ENCODE data around the gene GNGT2.

GNGT2 gene

DNA sequence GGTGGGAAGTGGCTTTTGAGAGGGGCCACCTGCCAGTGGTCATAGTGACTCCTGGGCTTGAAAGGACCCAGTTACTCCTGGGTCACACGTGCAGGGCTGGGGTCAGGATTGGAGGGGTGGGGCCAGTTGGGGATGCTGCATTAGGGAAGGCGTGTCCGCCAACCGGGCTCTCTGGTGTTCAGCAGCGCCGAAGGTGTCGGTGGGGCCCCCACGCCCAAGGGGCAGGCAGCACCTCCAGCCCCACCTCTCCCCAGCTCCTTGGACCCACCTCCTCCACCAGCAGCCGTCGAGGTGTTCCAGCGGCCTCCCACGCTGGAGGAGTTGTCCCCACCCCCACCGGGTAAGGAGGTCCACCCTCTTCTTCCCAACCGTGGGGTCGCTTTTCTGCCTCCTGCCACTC lies 9.6 kb upstream of the GNGT2 start:
- Histone ChIP-seq H2AFZ (ENCODE audit: low read depth) (no peak overlapping the region), H3K36me3 (ENCODE audit: insufficient read depth) (no peaks in the 10 kb centered on the region), H3K4me2 (no peak overlapping the region), H3K27ac (no peak overlapping the region), H4K20me1 (ENCODE audit: insufficient read depth) (no peaks in the 10 kb centered on the region), H3K4me3 (IDR thresholded peaks at IDR 0.05; ENCODE audit: insufficient read depth, low read depth, low read length) (no peak overlapping the region), H3K9ac (no peak overlapping the region), H3K4me1 (ENCODE audit: low read depth, poor library complexity, severe bottlenecking) (peaks cover 8% of the 10 kb centered on the region), H3K79me2 (ENCODE audit: insufficient read depth, low read depth) (no peaks in the 10 kb centered on the region), H3K27me3 (ENCODE audit: insufficient read depth, low read depth) (peaks cover 18% of the 10 kb centered on the region)
- TF ChIP-seq, protein P1, sequence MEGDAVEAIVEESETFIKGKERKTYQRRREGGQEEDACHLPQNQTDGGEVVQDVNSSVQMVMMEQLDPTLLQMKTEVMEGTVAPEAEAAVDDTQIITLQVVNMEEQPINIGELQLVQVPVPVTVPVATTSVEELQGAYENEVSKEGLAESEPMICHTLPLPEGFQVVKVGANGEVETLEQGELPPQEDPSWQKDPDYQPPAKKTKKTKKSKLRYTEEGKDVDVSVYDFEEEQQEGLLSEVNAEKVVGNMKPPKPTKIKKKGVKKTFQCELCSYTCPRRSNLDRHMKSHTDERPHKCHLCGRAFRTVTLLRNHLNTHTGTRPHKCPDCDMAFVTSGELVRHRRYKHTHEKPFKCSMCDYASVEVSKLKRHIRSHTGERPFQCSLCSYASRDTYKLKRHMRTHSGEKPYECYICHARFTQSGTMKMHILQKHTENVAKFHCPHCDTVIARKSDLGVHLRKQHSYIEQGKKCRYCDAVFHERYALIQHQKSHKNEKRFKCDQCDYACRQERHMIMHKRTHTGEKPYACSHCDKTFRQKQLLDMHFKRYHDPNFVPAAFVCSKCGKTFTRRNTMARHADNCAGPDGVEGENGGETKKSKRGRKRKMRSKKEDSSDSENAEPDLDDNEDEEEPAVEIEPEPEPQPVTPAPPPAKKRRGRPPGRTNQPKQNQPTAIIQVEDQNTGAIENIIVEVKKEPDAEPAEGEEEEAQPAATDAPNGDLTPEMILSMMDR (conservative IDR thresholded peaks at IDR 0.05; ENCODE audit: low read depth, low read length): no peak

- TF ChIP-seq, protein P1 (conservative IDR thresholded peaks at IDR 0.05; ENCODE audit: low read depth, low read length): no peak
- no peak overlapping the region for H3K9ac ChIP-seq
- no peak overlapping the region for H3K27ac ChIP-seq
- no peak overlapping the region for H2AFZ ChIP-seq (ENCODE audit: low read depth)
- no peaks in the 10 kb centered on the region for H4K20me1 ChIP-seq (ENCODE audit: insufficient read depth)
- no peaks in the 10 kb centered on the region for H3K79me2 ChIP-seq (ENCODE audit: insufficient read depth, low read depth)
- H3K36me3 ChIP-seq (ENCODE audit: insufficient read depth): no peaks in the 10 kb centered on the region
- peaks cover 18% of the 10 kb centered on the region for H3K27me3 ChIP-seq (ENCODE audit: insufficient read depth, low read depth)
- H3K4me1 ChIP-seq (ENCODE audit: low read depth, poor library complexity, severe bottlenecking): peaks cover 8% of the 10 kb centered on the region
- no peak overlapping the region for H3K4me2 ChIP-seq
- H3K4me3 ChIP-seq (IDR thresholded peaks at IDR 0.05; ENCODE audit: insufficient read depth, low read depth, low read length): no peak overlapping the region
Observed at GRCh38 chr17:49218941-49219913, 8.9 kb upstream of the GNGT2 start.

DNA sequence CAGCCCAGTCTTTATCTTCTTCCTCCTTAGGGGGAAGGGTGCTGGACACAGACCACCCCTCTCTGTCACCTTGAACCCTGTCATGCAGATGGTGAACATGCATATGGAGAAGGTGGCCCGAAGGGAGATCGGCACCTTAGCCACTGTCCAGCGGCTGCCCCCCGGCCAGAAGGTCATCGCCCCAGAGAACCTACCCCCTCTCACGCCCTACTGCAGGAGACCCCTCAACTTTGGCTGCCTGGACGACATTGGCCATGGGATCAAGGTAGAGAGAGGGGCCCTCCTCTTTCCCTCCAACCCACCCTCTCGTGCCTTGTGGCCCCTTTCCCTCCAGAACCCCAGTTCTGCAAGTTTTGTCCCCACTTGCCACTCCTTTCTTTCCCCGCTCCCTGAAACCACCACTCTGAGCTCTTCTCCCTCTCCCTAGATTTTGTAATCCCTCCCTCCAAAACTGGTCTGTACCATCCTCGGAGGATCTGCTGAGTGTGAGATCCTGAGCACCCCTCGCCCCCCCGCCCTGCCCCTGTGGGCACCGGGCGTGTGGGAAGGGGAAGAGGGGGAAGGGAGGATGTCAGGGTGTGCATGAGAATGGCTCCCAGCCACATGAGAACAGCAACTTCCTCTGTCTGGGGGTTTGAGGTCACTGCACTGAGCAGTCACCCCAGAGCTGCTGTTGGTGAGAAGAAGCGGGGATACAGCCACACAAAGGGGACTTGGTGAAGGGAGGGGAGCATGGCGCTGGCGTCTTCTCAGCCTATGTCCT lies 7.5 kb upstream of the GNGT2 start:
- Histone ChIP-seq H4K20me1 (ENCODE audit: insufficient read depth) (no peaks in the 10 kb centered on the region), H2AFZ (ENCODE audit: low read depth) (no peak overlapping the region), H3K9ac (no peak overlapping the region), H3K4me2 (no peak overlapping the region), H3K36me3 (ENCODE audit: insufficient read depth) (no peaks in the 10 kb centered on the region), H3K79me2 (ENCODE audit: insufficient read depth, low read depth) (no peaks in the 10 kb centered on the region), H3K4me3 (IDR thresholded peaks at IDR 0.05; ENCODE audit: insufficient read depth, low read depth, low read length) (no peak overlapping the region), H3K4me1 (ENCODE audit: low read depth, poor library complexity, severe bottlenecking) (no peaks in the 10 kb centered on the region), H3K27me3 (ENCODE audit: insufficient read depth, low read depth) (peaks cover 7% of the 10 kb centered on the region; the same call in 1 of the 2 replicates), H3K27ac (no peak overlapping the region)
- TF ChIP-seq, protein P1 (conservative IDR thresholded peaks at IDR 0.05; ENCODE audit: low read depth, low read length): no peak

DNA sequence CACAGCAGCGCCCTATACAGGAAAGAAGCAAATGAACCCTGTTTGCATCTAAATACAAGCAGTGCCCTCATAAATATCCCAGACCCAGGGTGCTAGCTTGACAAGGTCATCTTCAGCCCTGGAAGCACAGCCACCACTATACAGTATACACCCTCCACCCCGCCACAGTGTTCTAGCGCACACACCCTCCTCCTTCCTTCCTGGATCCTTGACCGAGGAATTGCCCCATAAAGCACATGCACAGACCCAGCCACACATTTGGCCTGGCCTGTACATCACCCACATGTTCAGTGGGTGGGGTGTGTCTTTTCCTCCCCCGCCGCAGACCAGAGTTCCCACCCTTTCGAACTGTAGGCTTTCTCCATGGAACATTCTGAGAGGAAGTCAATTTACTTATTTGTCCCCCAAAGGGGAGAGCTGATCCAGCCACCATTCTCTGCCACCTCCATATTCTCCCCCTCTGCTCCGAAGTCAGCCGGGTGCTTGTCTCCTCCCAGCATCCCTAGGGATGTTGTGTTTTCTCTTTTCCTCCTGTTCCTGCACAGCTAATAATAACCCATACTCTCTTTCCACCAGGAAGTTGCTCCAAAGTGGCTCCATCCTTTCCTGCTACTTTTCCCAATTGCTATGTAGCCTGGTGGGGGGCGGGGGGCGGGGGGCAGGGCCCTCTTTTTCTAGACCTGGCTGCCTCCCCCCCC lies 6.7 kb upstream of the GNGT2 start:
- H3K36me3 ChIP-seq (ENCODE audit: insufficient read depth): no peaks in the 10 kb centered on the region
- H4K20me1 ChIP-seq (ENCODE audit: insufficient read depth): no peaks in the 10 kb centered on the region
- H3K27me3 ChIP-seq (ENCODE audit: insufficient read depth, low read depth): peaks cover 3% of the 10 kb centered on the region; the same call in 1 of the 2 replicates
- H3K4me1 ChIP-seq (ENCODE audit: low read depth, poor library complexity, severe bottlenecking): no peaks in the 10 kb centered on the region
- H2AFZ ChIP-seq (ENCODE audit: low read depth): no peak overlapping the region
- H3K4me3 ChIP-seq (IDR thresholded peaks at IDR 0.05; ENCODE audit: insufficient read depth, low read depth, low read length): no peak overlapping the region
- H3K4me2 ChIP-seq: no peak overlapping the region
- no peak overlapping the region for H3K9ac ChIP-seq
- no peak overlapping the region for H3K27ac ChIP-seq
- TF ChIP-seq, protein P1 (conservative IDR thresholded peaks at IDR 0.05; ENCODE audit: low read depth, low read length): no peak
- no peaks in the 10 kb centered on the region for H3K79me2 ChIP-seq (ENCODE audit: insufficient read depth, low read depth)
